HepG2 (cell line): ENCODE measurements around the gene RSAD1. TPM values are rescaled to one million over a fixed set of nuclear protein-coding genes. Genes with fewer than 3 reads are reported as not detected.

Experiments
- ATAC-seq: fragments of 200-7000 bp; cut with Tn5 transposase; 3 replicates; pipeline ENCODE4 v1.9.1; 2020; ENCODE audit warnings: mild to moderate bottlenecking, moderate library complexity
- BruUV-seq: library from RNA; stranded (reverse); fragments of 400-500 nt; replicated peaks from 2 replicates; lab custom pipeline; 2021; lab: Mats Ljungman, UMichigan
- CTCF ChIA-PET: fragments of 300-600 bp; formaldehyde crosslinking; extraction: SDS; loops from one replicate; lab custom pipeline; 2021; ENCODE audit warnings: low total read pairs, inconsistent platforms, low intra/inter-chr PET ratio; lab: Yijun Ruan, JAX
- POLR2A ChIA-PET: fragments of 350-600 bp; sonication (Branson Sonifier 250); formaldehyde crosslinking; loops from one replicate; lab custom pipeline; 2020; ENCODE audit warnings: antibody characterized with exemption, inconsistent platforms; lab: Yijun Ruan, JAX
- DNase-seq: peaks from one replicate; pipeline ENCODE4 v3.0.0-alpha.2; 2015; ENCODE audit warnings: low spot score
- FAIRE-seq: peaks from 3 replicates; lab custom pipeline; 2011; peaks lifted over from hg19 to GRCh38; lab: Jason Lieb, UNC
- H2AFZ ChIP-seq: one replicate; pipeline ENCODE4 v1.6.1; 2011; ENCODE audit warnings: low read length, inconsistent platforms
- H3K27ac ChIP-seq: fragments of 300-600 bp; 3 replicates; pipeline ENCODE4 v1.8.0; 2011; ENCODE audit warnings: mixed run types, mild to moderate bottlenecking, mixed read lengths, low read length, inconsistent platforms; ENCODE audit not compliant: insufficient read depth; ENCODE audit errors: extremely low read length
- H3K27me3 ChIP-seq, 2 experiments: fragments of 200-600 bp in 1 of 2; 2 replicates in 1 of 2; 3 replicates in 1 of 2; pipeline versions ENCODE4 v1.6.0 to v1.8.0; 2011; ENCODE audit warnings: low read length in 2 of 2, mild to moderate bottlenecking in 2 of 2, moderate library complexity in 2 of 2, inconsistent platforms in 1 of 2; ENCODE audit not compliant: insufficient read depth in 2 of 2, control insufficient read depth in 1 of 2
- H3K36me3 ChIP-seq, 2 experiments: fragments of 200-600 bp in 1 of 2; replicated peaks in 1 of 2; 2 replicates in 1 of 2; 3 replicates in 1 of 2; pipeline versions ENCODE4 v1.5.1 to v1.8.0; 2011; ENCODE audit warnings: low read length in 2 of 2, inconsistent platforms in 1 of 2; ENCODE audit not compliant: insufficient read depth in 2 of 2, control insufficient read depth in 1 of 2
- H3K4me1 ChIP-seq: 2 replicates; pipeline ENCODE4 v1.5.1; 2012; ENCODE audit warnings: low read length, inconsistent platforms; ENCODE audit not compliant: insufficient read depth
- H3K4me2 ChIP-seq: 2 replicates; pipeline ENCODE4 v1.6.0; 2011; ENCODE audit warnings: low read depth, low read length, inconsistent platforms
- H3K4me3 ChIP-seq, 3 experiments: fragments of 200-600 bp in 1 of 3; sonication (generic), shearing (Covaris generic) in 1 of 3; replicated peaks in 1 of 3; 2 replicates each; pipeline ENCODE4 v1.5.1; 2011 to 2016; ENCODE audit warnings: low read length in 3 of 3, inconsistent platforms in 2 of 3, low read depth in 2 of 3, mild to moderate bottlenecking in 2 of 3, control low read depth in 1 of 3, mixed read lengths in 1 of 3; ENCODE audit not compliant: insufficient read depth in 1 of 3
- H3K79me2 ChIP-seq: one replicate; pipeline ENCODE4 v1.6.1; 2011; ENCODE audit warnings: low read length, inconsistent platforms; ENCODE audit not compliant: insufficient read depth
- H3K9ac ChIP-seq: 2 replicates; pipeline ENCODE4 v1.6.0; 2011; ENCODE audit warnings: mild to moderate bottlenecking, low read depth, low read length, inconsistent platforms; ENCODE audit not compliant: insufficient read depth
- H3K9me3 ChIP-seq: 2 replicates; pipeline ENCODE4 v1.5.1; 2012; ENCODE audit warnings: mild to moderate bottlenecking, low read length
- H4K20me1 ChIP-seq: 2 replicates; pipeline ENCODE4 v1.6.0; 2011; ENCODE audit warnings: inconsistent platforms, mild to moderate bottlenecking, low read length, moderate library complexity; ENCODE audit not compliant: insufficient read depth
- AHDC1 ChIP-seq: sonication (generic); formaldehyde crosslinking; IDR thresholded peaks from 2 replicates; pipeline ENCODE4 v1.5.1; 2020; ENCODE audit warnings: mild to moderate bottlenecking, missing genetic modification reagents, borderline replicate concordance
- ZNF510 ChIP-seq: sonication (generic); formaldehyde crosslinking; IDR thresholded peaks from 2 replicates; pipeline ENCODE4 v1.4.0; 2020; ENCODE audit warnings: low read depth, mild to moderate bottlenecking, missing genetic modification reagents
- ZNF598 ChIP-seq: sonication (generic); formaldehyde crosslinking; IDR thresholded peaks from 2 replicates; pipeline ENCODE4 v1.5.1; 2020; ENCODE audit warnings: mild to moderate bottlenecking, missing genetic modification reagents, borderline replicate concordance
- WGBS: methylation state at CpG from one replicate; pipeline ENCODE4 v1.1.6; 2017; ENCODE audit warnings: low lambda C conversion rate; 5-methylcytosine and 5-hydroxymethylcytosine counted together
- in situ Hi-C: cut with HindIII; loops from 2 replicates; pipeline ENCODE4 v1.10.0; 2017; ENCODE audit warnings: low pct_unique_long_range_greater_than_20kb; ENCODE audit not compliant: extremely low pct_ligation_motif_present
- intact Hi-C: fragments of 100-400 bp; cut with micrococcal nuclease; formaldehyde crosslinking; loops from one replicate; pipeline ENCODE4 v1.10.0; 2022; ENCODE audit not compliant: unreplicated experiment
- polyA plus RNA-seq, 8 experiments: library from polyadenylated mRNA; depleted of rRNA in 3 of 8; stranded (reverse) in 7 of 8; unstranded in 1 of 8; fragments of >200 nt; fragmentation: Illumina TruSeq in 4 of 8; extraction: Trizol in 4 of 8; gene quantifications; 2 replicates each; pipeline versions ENCODE4 v1.2.1 to v1.2.3, GENCODE V29; 2011 to 2016; ENCODE audit warnings: low read depth in 4 of 8, missing spikeins in 1 of 8, mixed read lengths in 1 of 8; ENCODE audit not compliant: insufficient read depth in 1 of 8
- total RNA-seq, 5 experiments: library from RNA; depleted of rRNA; stranded (reverse); fragments of >200 nt; fragmentation: Illumina TruSeq; extraction: Trizol; gene quantifications; 2 replicates each; pipeline ENCODE4 v1.2.3, GENCODE V29; 2016; ENCODE audit warnings: low read depth in 1 of 5
- TF ChIP-seq, protein P1 (sequence below): sonication (generic); formaldehyde crosslinking; IDR thresholded peaks from 2 replicates; pipeline ENCODE4 v1.4.0; 2020; ENCODE audit warnings: missing genetic modification reagents; ENCODE audit errors: not compliant biosample characterization

RSAD1 gene
- total and polyA plus RNA-seq, 2 of the 13 experiments (the other 11 are each of a cell fraction or from before 2014, with no cell fraction given), result 22.7 to 27.7 TPM

- BruUV-seq, result no TSS peak
- WGBS, result 73% methylated on average over 10 of the region's 10 CpGs
Measured at GRCh38 chr17:50522766-50523165, 44.1 kb downstream of the RSAD1 start.

More at GRCh38 chr17:50522766-50523165, 44.1 kb downstream of the RSAD1 start:
- Histone ChIP-seq H3K4me3 (no peak overlapping the region), H2AFZ (no peak overlapping the region), H4K20me1 (no peaks in the 10 kb centered on the region), H3K9me3 (no peaks in the 10 kb centered on the region), H3K27ac (no peak overlapping the region), H3K27me3 (no peaks in the 10 kb centered on the region), H3K9ac (no peak overlapping the region), H3K36me3 (no peaks in the 10 kb centered on the region), H3K4me1 (peaks cover 34% of the 10 kb centered on the region), H3K79me2 (no peaks in the 10 kb centered on the region), H3K4me2 (no peak overlapping the region)
- in situ Hi-C loops (no loop called here), intact Hi-C loops (no loop called here)
- DNase-seq (no peak), ATAC-seq (no peak), FAIRE-seq (no peak)
- TF ChIP-seq, protein P1, sequence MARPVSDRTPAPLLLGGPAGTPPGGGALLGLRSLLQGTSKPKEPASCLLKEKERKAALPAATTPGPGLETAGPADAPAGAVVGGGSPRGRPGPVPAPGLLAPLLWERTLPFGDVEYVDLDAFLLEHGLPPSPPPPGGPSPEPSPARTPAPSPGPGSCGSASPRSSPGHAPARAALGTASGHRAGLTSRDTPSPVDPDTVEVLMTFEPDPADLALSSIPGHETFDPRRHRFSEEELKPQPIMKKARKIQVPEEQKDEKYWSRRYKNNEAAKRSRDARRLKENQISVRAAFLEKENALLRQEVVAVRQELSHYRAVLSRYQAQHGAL (CRISPR knock-in tag), result no peak
- TF ChIP-seq ZNF598 (CRISPR knock-in tag) (no peak), ZNF510 (CRISPR knock-in tag) (no peak), AHDC1 (CRISPR knock-in tag) (no peak)
- CTCF ChIA-PET, result no interaction called here
- POLR2A ChIA-PET, result no interaction called here
